ENCODE results near the gene CHRNA9. TPM values are rescaled to one million over a fixed set of nuclear protein-coding genes. Genes with fewer than 3 reads are reported as not detected.
A peak's percentile ranks its signal among the peaks of the same experiment; 100 is the strongest.

CHRNA9 gene
- total RNA-seq, 1 experiment from 2014 or later = 1.2 TPM

DNA sequence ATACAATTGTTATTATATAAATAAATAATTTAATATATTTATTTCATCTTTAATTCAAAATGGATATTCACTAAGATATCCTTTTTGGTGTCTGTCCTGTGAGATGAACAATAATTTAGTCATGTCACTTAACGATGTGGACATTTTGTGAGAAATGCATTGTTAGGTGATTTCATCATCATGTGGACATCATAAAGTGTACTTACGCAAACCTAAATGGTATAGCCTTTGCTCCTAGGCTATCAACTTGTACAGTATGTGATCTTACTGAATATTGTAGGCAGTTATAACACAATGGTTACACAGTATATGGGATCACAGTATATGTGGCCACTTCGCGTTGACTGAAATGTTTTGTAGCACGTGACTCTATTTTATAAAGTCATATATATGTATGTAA, 20.2 kb upstream of the CHRNA9 start:
- POLR2A ChIA-PET = no interaction called here
- no peak for ATAC-seq

DNA sequence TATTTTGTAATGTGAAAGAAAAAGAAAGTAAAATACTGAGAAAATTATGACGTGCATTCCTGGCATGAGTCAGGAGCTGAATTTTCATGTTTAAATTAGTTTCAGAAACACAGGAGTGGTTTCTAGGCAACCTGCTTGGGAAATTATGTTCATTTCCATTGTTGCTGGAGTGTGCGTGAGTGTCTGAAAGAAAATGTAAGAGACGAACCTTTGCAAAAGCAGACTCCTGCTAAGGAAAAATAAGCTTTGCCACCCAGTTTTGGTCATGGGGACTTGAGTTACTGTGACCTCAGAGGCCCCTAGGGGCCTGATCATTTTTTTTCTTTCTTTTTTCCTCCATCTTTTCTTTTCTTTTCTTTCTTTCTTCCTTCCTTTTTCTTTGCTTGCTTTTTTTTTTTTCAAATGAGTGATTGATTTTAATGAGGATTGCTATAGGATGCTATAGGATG, 18.8 kb upstream of the CHRNA9 start:
- H3K27ac Mint-ChIP-seq = peak overlapping the region; percentile 87
- POLR2A ChIA-PET = interaction anchor here (0.7 kb wide), 1 partner anchor 135 kb away, joined by 3 read pairs; no protein-coding TSS in a partner anchor
- DNase-seq (ENCODE audit: low spot score) (no peak), ATAC-seq (no peak)
- H3K4me1 Mint-ChIP-seq = peaks cover 34% of the 10 kb centered on the region
- no peaks in the 10 kb centered on the region for H3K36me3 Mint-ChIP-seq
- H3K27me3 Mint-ChIP-seq (ENCODE audit: low read depth) = no peaks in the 10 kb centered on the region
- CTCF ChIA-PET = interaction anchor here (0.5 to 3.2 kb wide), 58 partner anchors 10 to 613 kb away, joined by 3 to 65 read pairs (median 5); partner anchors contain the start of genes CHRNA9 and RHOH
- no peak overlapping the region for H3K4me3 Mint-ChIP-seq
- TF ChIP-seq, protein P1, sequence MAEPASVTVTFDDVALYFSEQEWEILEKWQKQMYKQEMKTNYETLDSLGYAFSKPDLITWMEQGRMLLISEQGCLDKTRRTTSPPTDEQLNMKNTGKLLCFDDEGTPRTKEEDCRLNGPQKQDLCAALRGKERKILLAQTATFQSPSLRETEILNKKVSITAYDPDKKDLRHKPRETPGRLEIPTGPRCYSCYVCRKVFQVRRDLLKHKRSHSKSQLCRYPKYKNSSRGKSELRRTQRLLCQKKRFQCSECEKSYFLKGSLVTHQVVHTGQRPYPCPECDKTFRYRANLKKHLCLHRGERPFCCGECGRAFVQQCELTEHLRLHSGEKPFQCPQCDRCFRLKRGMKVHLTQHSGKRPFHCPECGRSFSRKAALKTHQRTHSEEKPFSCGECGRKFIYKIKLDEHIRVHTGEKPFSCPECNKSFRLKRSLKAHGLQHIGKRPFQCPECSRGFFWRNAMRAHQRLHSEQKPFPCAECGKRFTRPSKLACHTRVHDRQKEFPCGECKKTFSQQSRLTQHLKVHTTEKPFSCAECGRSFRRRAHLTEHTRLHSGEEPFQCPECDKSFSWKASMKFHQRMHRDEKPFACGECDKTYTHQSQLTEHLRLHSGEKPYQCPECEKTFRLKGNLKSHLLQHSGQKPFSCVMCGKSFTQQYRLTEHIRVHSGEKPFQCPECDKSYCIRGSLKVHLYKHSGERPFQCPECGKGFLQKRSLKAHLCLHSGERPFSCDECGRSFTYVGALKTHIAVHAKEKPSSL (CRISPR knock-in tag; conservative IDR thresholded peaks at IDR 0.05) = no peak
- TF ChIP-seq, protein P2, sequence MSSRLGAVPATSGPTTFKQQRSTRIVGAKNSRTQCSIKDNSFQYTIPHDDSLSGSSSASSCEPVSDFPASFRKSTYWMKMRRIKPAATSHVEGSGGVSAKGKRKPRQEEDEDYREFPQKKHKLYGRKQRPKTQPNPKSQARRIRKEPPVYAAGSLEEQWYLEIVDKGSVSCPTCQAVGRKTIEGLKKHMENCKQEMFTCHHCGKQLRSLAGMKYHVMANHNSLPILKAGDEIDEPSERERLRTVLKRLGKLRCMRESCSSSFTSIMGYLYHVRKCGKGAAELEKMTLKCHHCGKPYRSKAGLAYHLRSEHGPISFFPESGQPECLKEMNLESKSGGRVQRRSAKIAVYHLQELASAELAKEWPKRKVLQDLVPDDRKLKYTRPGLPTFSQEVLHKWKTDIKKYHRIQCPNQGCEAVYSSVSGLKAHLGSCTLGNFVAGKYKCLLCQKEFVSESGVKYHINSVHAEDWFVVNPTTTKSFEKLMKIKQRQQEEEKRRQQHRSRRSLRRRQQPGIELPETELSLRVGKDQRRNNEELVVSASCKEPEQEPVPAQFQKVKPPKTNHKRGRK (CRISPR knock-in tag; IDR thresholded peaks at IDR 0.05; ENCODE audit: borderline replicate concordance) = no peak
- no peak for TF ChIP-seq ATF1 (CRISPR knock-in tag; IDR thresholded peaks at IDR 0.05)
- TF ChIP-seq SMAD4 (CRISPR knock-in tag; IDR thresholded peaks at IDR 0.05) = no peak
- no peak for TF ChIP-seq NFATC4 (CRISPR knock-in tag; IDR thresholded peaks at IDR 0.05)
- no peak for TF ChIP-seq FOXK1 (CRISPR knock-in tag; IDR thresholded peaks at IDR 0.05)
- no peak for TF ChIP-seq JUN (CRISPR knock-in tag; IDR thresholded peaks at IDR 0.05)
- TF ChIP-seq, protein P3, sequence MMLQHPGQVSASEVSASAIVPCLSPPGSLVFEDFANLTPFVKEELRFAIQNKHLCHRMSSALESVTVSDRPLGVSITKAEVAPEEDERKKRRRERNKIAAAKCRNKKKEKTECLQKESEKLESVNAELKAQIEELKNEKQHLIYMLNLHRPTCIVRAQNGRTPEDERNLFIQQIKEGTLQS (CRISPR knock-in tag; conservative IDR thresholded peaks at IDR 0.05) = no peak
- no peak for TF ChIP-seq ETV6 (CRISPR knock-in tag; IDR thresholded peaks at IDR 0.05)
- no peak for TF ChIP-seq PRRX2 (CRISPR knock-in tag; IDR thresholded peaks at IDR 0.05)
- TF ChIP-seq SOX15 (CRISPR knock-in tag; IDR thresholded peaks at IDR 0.05) = no peak
- TF ChIP-seq CREM (CRISPR knock-in tag; IDR thresholded peaks at IDR 0.05) = no peak
- no peak for TF ChIP-seq RELA (CRISPR knock-in tag; IDR thresholded peaks at IDR 0.05; ENCODE audit: borderline replicate concordance)
- no peak for TF ChIP-seq FOXP1 (CRISPR knock-in tag; IDR thresholded peaks at IDR 0.05; ENCODE audit: borderline replicate concordance)
- TF ChIP-seq, protein P4, sequence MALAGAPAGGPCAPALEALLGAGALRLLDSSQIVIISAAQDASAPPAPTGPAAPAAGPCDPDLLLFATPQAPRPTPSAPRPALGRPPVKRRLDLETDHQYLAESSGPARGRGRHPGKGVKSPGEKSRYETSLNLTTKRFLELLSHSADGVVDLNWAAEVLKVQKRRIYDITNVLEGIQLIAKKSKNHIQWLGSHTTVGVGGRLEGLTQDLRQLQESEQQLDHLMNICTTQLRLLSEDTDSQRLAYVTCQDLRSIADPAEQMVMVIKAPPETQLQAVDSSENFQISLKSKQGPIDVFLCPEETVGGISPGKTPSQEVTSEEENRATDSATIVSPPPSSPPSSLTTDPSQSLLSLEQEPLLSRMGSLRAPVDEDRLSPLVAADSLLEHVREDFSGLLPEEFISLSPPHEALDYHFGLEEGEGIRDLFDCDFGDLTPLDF (CRISPR knock-in tag; IDR thresholded peaks at IDR 0.05) = no peak
- TF ChIP-seq GRHL2 (CRISPR knock-in tag; IDR thresholded peaks at IDR 0.05; ENCODE audit: insufficient replicate concordance, severe bottlenecking) = no peak
- no peaks in the 10 kb centered on the region for H3K9me3 Mint-ChIP-seq

More for the DNA sequence above, 20.2 kb upstream of the CHRNA9 start:
- Mint-ChIP-seq H3K36me3 (no peaks in the 10 kb centered on the region), H3K27me3 (ENCODE audit: low read depth) (no peaks in the 10 kb centered on the region), H3K9me3 (no peaks in the 10 kb centered on the region), H3K27ac (no peak overlapping the region), H3K4me1 (peaks cover 34% of the 10 kb centered on the region), H3K4me3 (no peak overlapping the region)
- CTCF ChIA-PET = no interaction called here
- DNase-seq (ENCODE audit: low spot score) = no peak
- TF ChIP-seq, protein P5, sequence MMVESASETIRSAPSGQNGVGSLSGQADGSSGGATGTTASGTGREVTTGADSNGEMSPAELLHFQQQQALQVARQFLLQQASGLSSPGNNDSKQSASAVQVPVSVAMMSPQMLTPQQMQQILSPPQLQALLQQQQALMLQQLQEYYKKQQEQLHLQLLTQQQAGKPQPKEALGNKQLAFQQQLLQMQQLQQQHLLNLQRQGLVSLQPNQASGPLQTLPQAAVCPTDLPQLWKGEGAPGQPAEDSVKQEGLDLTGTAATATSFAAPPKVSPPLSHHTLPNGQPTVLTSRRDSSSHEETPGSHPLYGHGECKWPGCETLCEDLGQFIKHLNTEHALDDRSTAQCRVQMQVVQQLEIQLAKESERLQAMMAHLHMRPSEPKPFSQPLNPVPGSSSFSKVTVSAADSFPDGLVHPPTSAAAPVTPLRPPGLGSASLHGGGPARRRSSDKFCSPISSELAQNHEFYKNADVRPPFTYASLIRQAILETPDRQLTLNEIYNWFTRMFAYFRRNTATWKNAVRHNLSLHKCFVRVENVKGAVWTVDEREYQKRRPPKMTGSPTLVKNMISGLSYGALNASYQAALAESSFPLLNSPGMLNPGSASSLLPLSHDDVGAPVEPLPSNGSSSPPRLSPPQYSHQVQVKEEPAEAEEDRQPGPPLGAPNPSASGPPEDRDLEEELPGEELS (CRISPR knock-in tag; IDR thresholded peaks at IDR 0.05) = no peak
- TF ChIP-seq, protein P6, sequence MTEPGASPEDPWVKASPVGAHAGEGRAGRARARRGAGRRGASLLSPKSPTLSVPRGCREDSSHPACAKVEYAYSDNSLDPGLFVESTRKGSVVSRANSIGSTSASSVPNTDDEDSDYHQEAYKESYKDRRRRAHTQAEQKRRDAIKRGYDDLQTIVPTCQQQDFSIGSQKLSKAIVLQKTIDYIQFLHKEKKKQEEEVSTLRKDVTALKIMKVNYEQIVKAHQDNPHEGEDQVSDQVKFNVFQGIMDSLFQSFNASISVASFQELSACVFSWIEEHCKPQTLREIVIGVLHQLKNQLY (CRISPR knock-in tag; IDR thresholded peaks at IDR 0.05) = no peak
- TF ChIP-seq TEAD1 (CRISPR knock-in tag; IDR thresholded peaks at IDR 0.05) (no peak), HMGA2 (CRISPR knock-in tag; IDR thresholded peaks at IDR 0.05) (peak; percentile 71), ZNF219 (CRISPR knock-in tag; IDR thresholded peaks at IDR 0.05; ENCODE audit: borderline replicate concordance) (no peak), GRHL2 (CRISPR knock-in tag; IDR thresholded peaks at IDR 0.05; ENCODE audit: insufficient replicate concordance, severe bottlenecking) (no peak), CBFB (CRISPR knock-in tag; IDR thresholded peaks at IDR 0.05; ENCODE audit: low read depth) (no peak)

All from WTC11 (cell line).